Liver (tissue), 2 donors: Measurements from ENCODE around the gene ZDHHC22.

Source experiments
- EGR1 ChIP-seq, 2 donors: IDR thresholded peaks; 2 replicates each; pipeline ENCODE4 v1.6.1; 2016 to 2018; ENCODE audit warnings: antibody characterized with exemption in 2 of 2, low read depth in 2 of 2
- TF ChIP-seq, protein P1 (sequence below): IDR thresholded peaks from 2 replicates; pipeline ENCODE4 v1.6.1; 2016; ENCODE audit warnings: antibody characterized with exemption, mild to moderate bottlenecking
- donor health status: healthy.

DNA sequence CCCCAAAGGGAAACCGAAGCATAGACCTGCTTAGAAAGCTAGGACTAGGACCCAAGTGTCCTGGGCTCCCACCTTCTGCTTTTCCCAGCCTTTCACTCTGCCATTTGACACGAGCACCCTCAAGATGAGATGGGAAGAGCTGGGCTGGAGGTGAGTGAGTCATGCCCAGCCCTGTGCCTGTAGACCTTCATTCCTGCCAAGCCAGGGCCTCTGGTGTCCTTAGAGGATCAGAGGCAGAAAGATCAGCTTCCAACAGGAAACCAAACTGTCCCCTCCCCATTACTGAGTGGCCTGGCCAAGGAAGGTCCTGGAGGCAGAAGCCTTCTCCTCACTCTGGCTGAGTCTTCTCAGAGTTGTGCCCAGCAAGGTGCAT, 43.5 kb upstream of the ZDHHC22 start:
- TF ChIP-seq, protein P1, sequence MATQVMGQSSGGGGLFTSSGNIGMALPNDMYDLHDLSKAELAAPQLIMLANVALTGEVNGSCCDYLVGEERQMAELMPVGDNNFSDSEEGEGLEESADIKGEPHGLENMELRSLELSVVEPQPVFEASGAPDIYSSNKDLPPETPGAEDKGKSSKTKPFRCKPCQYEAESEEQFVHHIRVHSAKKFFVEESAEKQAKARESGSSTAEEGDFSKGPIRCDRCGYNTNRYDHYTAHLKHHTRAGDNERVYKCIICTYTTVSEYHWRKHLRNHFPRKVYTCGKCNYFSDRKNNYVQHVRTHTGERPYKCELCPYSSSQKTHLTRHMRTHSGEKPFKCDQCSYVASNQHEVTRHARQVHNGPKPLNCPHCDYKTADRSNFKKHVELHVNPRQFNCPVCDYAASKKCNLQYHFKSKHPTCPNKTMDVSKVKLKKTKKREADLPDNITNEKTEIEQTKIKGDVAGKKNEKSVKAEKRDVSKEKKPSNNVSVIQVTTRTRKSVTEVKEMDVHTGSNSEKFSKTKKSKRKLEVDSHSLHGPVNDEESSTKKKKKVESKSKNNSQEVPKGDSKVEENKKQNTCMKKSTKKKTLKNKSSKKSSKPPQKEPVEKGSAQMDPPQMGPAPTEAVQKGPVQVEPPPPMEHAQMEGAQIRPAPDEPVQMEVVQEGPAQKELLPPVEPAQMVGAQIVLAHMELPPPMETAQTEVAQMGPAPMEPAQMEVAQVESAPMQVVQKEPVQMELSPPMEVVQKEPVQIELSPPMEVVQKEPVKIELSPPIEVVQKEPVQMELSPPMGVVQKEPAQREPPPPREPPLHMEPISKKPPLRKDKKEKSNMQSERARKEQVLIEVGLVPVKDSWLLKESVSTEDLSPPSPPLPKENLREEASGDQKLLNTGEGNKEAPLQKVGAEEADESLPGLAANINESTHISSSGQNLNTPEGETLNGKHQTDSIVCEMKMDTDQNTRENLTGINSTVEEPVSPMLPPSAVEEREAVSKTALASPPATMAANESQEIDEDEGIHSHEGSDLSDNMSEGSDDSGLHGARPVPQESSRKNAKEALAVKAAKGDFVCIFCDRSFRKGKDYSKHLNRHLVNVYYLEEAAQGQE: no peak
- no peak for TF ChIP-seq EGR1 (IDR thresholded peaks at IDR 0.05; ENCODE audit: low read depth in 2 of 2)
